Occipital lobe (tissue), 2 donors: ENCODE data around the gene DCXR. TPM values are rescaled to one million over a fixed set of nuclear protein-coding genes. Genes with fewer than 3 reads are reported as not detected.
A peak's percentile ranks its signal among the peaks of the same experiment; 100 is the strongest.

ENCODE experiments used
- DNase-seq: peaks from one replicate; lab custom pipeline; 2025; lab: John Stamatoyannopoulos, UW
- total RNA-seq: library from RNA; depleted of rRNA; stranded (reverse); fragments of >200 nt; gene quantifications from one replicate; pipeline ENCODE4 v1.2.3, GENCODE V29; 2014

The DCXR gene
- total RNA-seq, 1 donor from 2014 or later, result 18.1 TPM

GRCh38 chr17:82073446-82073845 lies 35.9 kb upstream of the DCXR start:
- DNase-seq, result no peak

DNA sequence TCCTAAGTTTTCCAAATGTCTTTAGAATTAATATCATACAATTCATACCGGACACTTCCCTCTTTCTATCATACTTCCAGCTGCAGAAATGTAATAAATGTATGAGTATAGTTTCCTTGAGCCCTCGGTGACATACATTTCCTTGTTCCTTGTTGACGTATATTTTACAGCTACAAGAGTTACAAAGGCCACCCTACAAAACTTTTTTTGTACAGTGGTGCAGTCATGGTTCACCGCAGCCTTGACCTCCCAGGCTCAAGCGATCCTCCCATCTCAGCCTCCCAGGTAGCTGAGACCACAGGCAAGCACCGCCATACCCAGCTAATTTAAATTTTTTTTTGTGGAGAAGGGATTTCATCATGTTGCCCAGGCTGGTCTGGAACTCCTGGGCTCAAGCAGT lies 35.3 kb upstream of the DCXR start:
- DNase-seq, result no peak

GRCh38 chr17:82070611-82071010 lies 33.1 kb upstream of the DCXR start:
- DNase-seq, result no peak

DNA sequence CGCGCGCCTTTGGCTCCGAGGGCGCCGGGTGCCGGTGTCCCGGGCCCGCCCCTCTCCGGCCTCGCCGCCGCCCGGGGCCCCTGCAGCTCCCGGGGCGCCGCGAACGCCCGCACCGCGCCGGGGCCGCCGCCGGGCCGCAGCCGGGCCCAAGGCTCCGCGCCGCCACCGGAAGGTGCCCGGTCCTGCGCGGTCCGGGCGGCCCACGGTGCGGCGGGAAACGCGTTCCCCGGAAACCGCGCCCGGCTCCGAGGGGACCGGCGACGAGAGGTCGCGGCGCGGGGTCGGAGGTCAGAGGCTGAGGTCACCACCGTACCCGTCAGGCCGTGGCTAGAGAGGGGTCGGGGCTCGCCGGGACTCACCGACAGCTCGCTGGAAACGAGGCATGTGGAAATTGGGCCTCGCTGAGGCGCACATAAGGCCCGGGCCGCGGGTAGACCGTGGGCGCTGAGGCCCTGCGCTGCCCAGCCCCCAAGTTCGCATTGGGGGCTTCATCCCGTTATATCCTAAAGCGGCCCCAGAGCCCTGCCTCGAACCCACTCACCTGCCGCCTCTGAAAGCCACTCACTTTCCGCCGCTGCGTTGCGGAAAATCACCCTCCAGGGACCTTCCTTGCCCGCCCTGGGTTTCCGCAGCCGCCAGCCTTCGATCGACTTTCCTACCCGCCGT lies 28.3 kb upstream of the DCXR start, which contains the start of gene DUS1L:
Gene DUS1L, minus strand, starts transcription at position 167 of the 666 bp plus-strand sequence. CDS start 745 bp downstream, outside the sequence.
- peak; percentile 30 for DNase-seq

- DNase-seq, result no peak
Measured at GRCh38 chr17:82065193-82065637, 27.7 kb upstream of the DCXR start.

DNA sequence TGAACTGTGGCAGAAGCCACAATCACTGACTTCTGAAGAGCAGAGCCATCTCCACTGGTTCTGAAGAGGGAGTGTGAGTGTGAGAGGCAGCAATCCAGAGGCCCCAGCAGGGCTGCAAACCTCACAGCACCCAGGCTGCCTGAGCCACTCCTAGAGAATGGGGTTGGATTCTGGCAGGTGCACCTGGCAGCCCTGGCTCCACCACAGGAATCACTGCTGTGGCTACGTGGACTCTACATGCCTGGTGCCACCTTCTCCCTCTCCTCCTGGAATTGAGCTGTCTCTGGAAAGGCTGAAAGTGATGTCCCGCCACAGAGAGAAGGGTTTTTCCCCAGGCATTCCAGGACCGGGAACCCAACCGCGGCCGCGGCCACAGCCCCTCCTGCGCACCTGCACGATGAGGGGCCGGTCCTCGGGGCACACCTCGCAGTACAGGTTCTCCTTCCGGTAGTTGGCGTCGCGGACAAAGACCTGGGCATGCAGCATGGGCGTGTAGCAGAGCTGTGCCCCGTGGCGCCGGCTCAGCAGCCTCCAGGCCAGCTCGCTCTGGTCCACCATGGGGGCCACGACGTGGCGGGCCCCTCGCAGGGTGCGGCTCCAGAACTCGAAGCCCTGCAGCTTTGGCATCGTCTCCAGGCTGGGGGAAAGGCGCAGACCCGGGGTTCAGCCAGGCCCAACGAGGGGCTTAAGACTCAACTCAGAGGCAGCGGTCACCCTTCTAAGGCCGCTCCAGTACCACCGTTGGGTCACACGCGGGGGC lies 27.1 kb upstream of the DCXR start:
- DNase-seq, result no peak

- no peak for DNase-seq
Measured at GRCh38 chr17:82063424-82064415, 26.2 kb upstream of the DCXR start.

DNA sequence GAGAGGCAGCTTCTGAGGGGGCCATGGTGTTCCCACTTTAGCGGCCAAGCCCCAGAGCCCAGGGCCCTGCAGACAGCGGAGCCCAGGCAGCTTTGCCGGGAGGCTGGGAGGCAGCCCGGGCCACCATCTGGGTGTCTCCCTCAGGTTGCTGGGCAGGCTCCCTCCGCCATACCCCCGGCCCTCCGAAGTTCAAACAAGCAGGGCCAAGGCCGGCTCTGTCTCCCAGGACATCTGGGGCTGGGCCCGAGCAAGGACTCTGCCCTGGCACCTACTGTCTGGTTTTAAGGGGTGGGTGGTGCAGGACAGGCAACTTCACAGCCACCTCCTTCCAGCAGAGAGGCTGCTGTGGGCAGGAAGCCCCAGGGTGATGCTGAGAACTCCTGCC lies 25.5 kb upstream of the DCXR start:
- no peak for DNase-seq

GRCh38 chr17:82062076-82062983 lies 24.8 kb upstream of the DCXR start:
- no peak for DNase-seq

- DNase-seq, result no peak
Measured at GRCh38 chr17:82061047-82061925, 23.8 kb upstream of the DCXR start.

GRCh38 chr17:82060614-82061013 lies 23.1 kb upstream of the DCXR start:
- DNase-seq, result no peak

DNA sequence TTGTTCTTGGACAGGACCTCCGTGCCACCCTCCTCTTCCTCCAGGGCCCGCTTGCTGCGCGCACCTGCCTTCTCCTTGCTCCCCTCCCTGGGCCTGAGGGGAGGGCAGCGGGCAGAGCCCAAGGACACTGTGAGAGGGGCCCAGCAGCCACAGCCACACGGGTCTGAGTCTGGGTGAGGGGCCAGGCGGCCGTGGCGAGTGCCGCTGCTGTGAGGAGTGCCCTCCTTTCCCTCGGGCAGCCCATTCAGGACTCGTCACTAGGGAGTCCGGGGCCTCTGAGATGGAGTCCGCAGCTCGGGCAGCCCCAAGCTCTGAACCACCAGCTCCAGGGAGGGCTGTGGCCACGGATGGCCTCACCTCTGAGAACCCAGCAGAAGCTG lies 22.5 kb upstream of the DCXR start:
- no peak for DNase-seq

DNA sequence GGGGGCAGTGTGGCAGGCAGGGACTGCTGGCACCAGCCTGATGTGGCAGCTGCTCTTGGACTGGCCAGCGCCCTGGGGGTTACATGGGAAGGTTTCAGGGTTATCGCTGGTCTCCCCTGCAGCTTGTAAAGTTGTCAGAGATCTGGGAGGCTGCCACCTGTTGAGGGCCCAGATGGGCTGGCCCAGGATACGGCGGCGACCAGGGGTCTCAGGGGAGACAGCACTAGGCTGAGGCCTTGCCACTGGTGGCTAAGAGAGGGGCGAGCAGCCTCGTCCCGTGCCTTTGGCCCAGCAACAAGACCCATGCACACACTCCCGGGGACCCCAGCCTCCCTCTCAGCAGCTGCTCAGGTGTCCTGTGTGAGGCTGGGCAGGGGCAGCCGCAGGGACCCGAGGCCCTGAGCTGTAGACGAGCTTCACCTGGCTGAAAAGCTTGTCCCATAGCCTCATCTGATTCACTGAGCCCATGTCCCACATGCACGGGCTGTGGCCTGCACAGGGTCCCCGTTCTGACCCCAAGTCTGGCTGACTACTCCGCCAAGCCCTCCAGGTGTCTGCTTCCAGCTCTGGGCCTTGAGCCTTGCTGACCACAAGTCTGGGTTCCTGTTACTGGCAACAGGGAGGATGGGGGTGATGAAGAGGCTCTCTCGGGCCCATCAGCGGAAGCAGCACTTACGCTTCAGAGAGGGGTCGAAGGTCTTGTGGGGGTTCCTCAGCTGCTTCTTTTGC lies 21.9 kb upstream of the DCXR start:
- no peak for DNase-seq

DNA sequence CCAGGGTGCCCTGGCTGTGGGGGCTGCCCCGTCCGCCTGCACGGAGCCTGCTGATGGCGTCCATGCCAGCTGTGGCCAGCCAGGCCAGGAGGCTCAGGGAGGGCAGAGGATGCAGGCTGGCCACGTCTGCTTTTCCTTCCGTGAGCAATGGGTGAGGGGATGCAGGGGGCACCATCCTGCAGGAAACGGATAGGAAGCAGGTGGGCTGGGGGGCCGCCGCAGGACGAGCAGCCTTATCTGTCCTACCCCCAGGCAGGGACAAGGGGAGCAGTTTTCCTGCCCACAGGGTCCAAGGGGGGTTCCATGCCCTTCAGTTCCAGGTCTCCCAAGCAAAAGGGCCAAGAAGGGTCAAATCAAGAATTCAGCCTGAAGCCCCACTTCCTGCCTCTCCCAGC lies 21.4 kb upstream of the DCXR start:
- DNase-seq, result no peak

DNA sequence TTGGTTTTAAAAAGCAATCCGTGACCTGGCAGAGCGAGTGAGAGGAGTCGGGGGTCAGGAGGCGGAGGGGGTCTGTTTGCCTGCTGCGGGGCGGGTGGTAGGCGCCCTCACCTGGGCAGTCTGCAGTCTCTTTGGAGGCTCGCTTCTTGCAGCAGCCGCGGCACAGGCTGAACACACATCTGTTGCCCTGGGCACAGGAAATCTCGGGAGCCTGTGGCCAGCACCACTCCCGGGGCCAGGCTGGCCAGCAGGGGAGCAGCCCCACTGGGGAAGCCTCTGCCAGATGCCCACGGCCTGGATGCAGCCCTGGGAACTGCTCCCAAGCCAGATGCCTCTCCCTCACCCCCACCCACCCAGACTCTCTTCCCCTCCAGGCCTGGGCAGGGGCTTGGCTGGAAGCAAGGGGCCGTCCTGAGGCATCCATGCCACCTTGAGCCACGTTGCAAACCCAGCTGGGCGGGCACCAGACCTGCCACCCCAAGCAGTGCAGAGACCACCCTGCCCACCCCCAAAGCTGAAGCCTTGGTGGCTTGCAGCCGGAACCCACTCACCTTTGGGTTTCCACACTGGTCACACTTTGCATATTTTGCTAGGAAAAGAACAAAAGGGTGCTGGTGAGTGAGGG lies 20.8 kb upstream of the DCXR start:
- DNase-seq, result no peak

- no peak for DNase-seq
Measured at GRCh38 chr17:82056729-82057621, 19.5 kb upstream of the DCXR start.

GRCh38 chr17:82055965-82056728 lies 18.6 kb upstream of the DCXR start:
- DNase-seq, result no peak
